HepG2 (cell line): Measurements from ENCODE around the gene LGALS16. TPM values are rescaled to one million over a fixed set of nuclear protein-coding genes. Genes with fewer than 3 reads are reported as not detected.

ENCODE experiments used
- ATAC-seq: fragments of 200-7000 bp; cut with Tn5 transposase; 3 replicates; pipeline ENCODE4 v1.9.1; 2020; ENCODE audit warnings: mild to moderate bottlenecking, moderate library complexity
- BruUV-seq: library from RNA; stranded (reverse); fragments of 400-500 nt; replicated peaks from 2 replicates; lab custom pipeline; 2021; lab: Mats Ljungman, UMichigan
- CTCF ChIA-PET: fragments of 300-600 bp; formaldehyde crosslinking; extraction: SDS; loops from one replicate; lab custom pipeline; 2021; ENCODE audit warnings: low total read pairs, inconsistent platforms, low intra/inter-chr PET ratio; lab: Yijun Ruan, JAX
- POLR2A ChIA-PET: fragments of 350-600 bp; sonication (Branson Sonifier 250); formaldehyde crosslinking; loops from one replicate; lab custom pipeline; 2020; ENCODE audit warnings: antibody characterized with exemption, inconsistent platforms; lab: Yijun Ruan, JAX
- DNase-seq: peaks from one replicate; pipeline ENCODE4 v3.0.0-alpha.2; 2015; ENCODE audit warnings: low spot score
- FAIRE-seq: peaks from 3 replicates; lab custom pipeline; 2011; peaks lifted over from hg19 to GRCh38; lab: Jason Lieb, UNC
- H2AFZ ChIP-seq: one replicate; pipeline ENCODE4 v1.6.1; 2011; ENCODE audit warnings: low read length, inconsistent platforms
- H3K27ac ChIP-seq: fragments of 300-600 bp; 3 replicates; pipeline ENCODE4 v1.8.0; 2011; ENCODE audit warnings: mixed run types, mild to moderate bottlenecking, mixed read lengths, low read length, inconsistent platforms; ENCODE audit not compliant: insufficient read depth; ENCODE audit errors: extremely low read length
- H3K27me3 ChIP-seq, 2 experiments: fragments of 200-600 bp in 1 of 2; 2 replicates in 1 of 2; 3 replicates in 1 of 2; pipeline versions ENCODE4 v1.6.0 to v1.8.0; 2011; ENCODE audit warnings: low read length in 2 of 2, mild to moderate bottlenecking in 2 of 2, moderate library complexity in 2 of 2, inconsistent platforms in 1 of 2; ENCODE audit not compliant: insufficient read depth in 2 of 2, control insufficient read depth in 1 of 2
- H3K36me3 ChIP-seq, 2 experiments: fragments of 200-600 bp in 1 of 2; replicated peaks in 1 of 2; 2 replicates in 1 of 2; 3 replicates in 1 of 2; pipeline versions ENCODE4 v1.5.1 to v1.8.0; 2011; ENCODE audit warnings: low read length in 2 of 2, inconsistent platforms in 1 of 2; ENCODE audit not compliant: insufficient read depth in 2 of 2, control insufficient read depth in 1 of 2
- H3K4me1 ChIP-seq: 2 replicates; pipeline ENCODE4 v1.5.1; 2012; ENCODE audit warnings: low read length, inconsistent platforms; ENCODE audit not compliant: insufficient read depth
- H3K4me2 ChIP-seq: 2 replicates; pipeline ENCODE4 v1.6.0; 2011; ENCODE audit warnings: low read depth, low read length, inconsistent platforms
- H3K4me3 ChIP-seq, 3 experiments: fragments of 200-600 bp in 1 of 3; sonication (generic), shearing (Covaris generic) in 1 of 3; replicated peaks in 1 of 3; 2 replicates each; pipeline ENCODE4 v1.5.1; 2011 to 2016; ENCODE audit warnings: low read length in 3 of 3, inconsistent platforms in 2 of 3, low read depth in 2 of 3, mild to moderate bottlenecking in 2 of 3, control low read depth in 1 of 3, mixed read lengths in 1 of 3; ENCODE audit not compliant: insufficient read depth in 1 of 3
- H3K79me2 ChIP-seq: one replicate; pipeline ENCODE4 v1.6.1; 2011; ENCODE audit warnings: low read length, inconsistent platforms; ENCODE audit not compliant: insufficient read depth
- H3K9ac ChIP-seq: 2 replicates; pipeline ENCODE4 v1.6.0; 2011; ENCODE audit warnings: mild to moderate bottlenecking, low read depth, low read length, inconsistent platforms; ENCODE audit not compliant: insufficient read depth
- H3K9me3 ChIP-seq: 2 replicates; pipeline ENCODE4 v1.5.1; 2012; ENCODE audit warnings: mild to moderate bottlenecking, low read length
- H4K20me1 ChIP-seq: 2 replicates; pipeline ENCODE4 v1.6.0; 2011; ENCODE audit warnings: inconsistent platforms, mild to moderate bottlenecking, low read length, moderate library complexity; ENCODE audit not compliant: insufficient read depth
- CREM ChIP-seq, 2 experiments: sonication (generic) in 1 of 2; formaldehyde crosslinking in 1 of 2; IDR thresholded peaks; 2 replicates each; pipeline versions ENCODE4 v1.4.0 to v1.6.1; 2016 to 2020; ENCODE audit warnings: antibody characterized with exemption in 1 of 2, mild to moderate bottlenecking in 1 of 2, missing genetic modification reagents in 1 of 2
- CSRNP1 ChIP-seq: sonication (generic); formaldehyde crosslinking; IDR thresholded peaks from 2 replicates; pipeline ENCODE4 v1.8.1; 2023; ENCODE audit warnings: mild to moderate bottlenecking, missing genetic modification reagents
- ZNF234 ChIP-seq: sonication (generic); formaldehyde crosslinking; conservative IDR thresholded peaks from 2 replicates; pipeline ENCODE4 v1.5.1; 2020; ENCODE audit warnings: mild to moderate bottlenecking, missing genetic modification reagents
- ZNF570 ChIP-seq: sonication (generic); formaldehyde crosslinking; IDR thresholded peaks from 2 replicates; pipeline ENCODE4 v1.4.0; 2020; ENCODE audit warnings: mild to moderate bottlenecking, missing genetic modification reagents, borderline replicate concordance
- ZNF713 ChIP-seq: sonication (generic); formaldehyde crosslinking; IDR thresholded peaks from 2 replicates; pipeline ENCODE4 v1.4.0; 2020; ENCODE audit warnings: mild to moderate bottlenecking, missing genetic modification reagents
- ZNF724P ChIP-seq: sonication (generic); formaldehyde crosslinking; IDR thresholded peaks from 2 replicates; pipeline ENCODE4 v1.8.0; 2022; ENCODE audit warnings: missing genetic modification reagents, borderline replicate concordance
- ZNF747 ChIP-seq: sonication (generic); formaldehyde crosslinking; IDR thresholded peaks from 2 replicates; pipeline ENCODE4 v1.8.1; 2023; ENCODE audit warnings: missing genetic modification reagents, mild to moderate bottlenecking, borderline replicate concordance
- ZNF878 ChIP-seq: sonication (generic); formaldehyde crosslinking; IDR thresholded peaks from 2 replicates; pipeline ENCODE4 v1.8.1; 2023; ENCODE audit warnings: mild to moderate bottlenecking, missing genetic modification reagents, moderate library complexity
- WGBS: methylation state at CpG from one replicate; pipeline ENCODE4 v1.1.6; 2017; ENCODE audit warnings: low lambda C conversion rate; 5-methylcytosine and 5-hydroxymethylcytosine counted together
- in situ Hi-C: cut with HindIII; loops from 2 replicates; pipeline ENCODE4 v1.10.0; 2017; ENCODE audit warnings: low pct_unique_long_range_greater_than_20kb; ENCODE audit not compliant: extremely low pct_ligation_motif_present
- intact Hi-C: fragments of 100-400 bp; cut with micrococcal nuclease; formaldehyde crosslinking; loops from one replicate; pipeline ENCODE4 v1.10.0; 2022; ENCODE audit not compliant: unreplicated experiment
- polyA plus RNA-seq, 8 experiments: library from polyadenylated mRNA; depleted of rRNA in 3 of 8; stranded (reverse) in 7 of 8; unstranded in 1 of 8; fragments of >200 nt; fragmentation: Illumina TruSeq in 4 of 8; extraction: Trizol in 4 of 8; gene quantifications; 2 replicates each; pipeline versions ENCODE4 v1.2.1 to v1.2.3, GENCODE V29; 2011 to 2016; ENCODE audit warnings: low read depth in 4 of 8, missing spikeins in 1 of 8, mixed read lengths in 1 of 8; ENCODE audit not compliant: insufficient read depth in 1 of 8
- total RNA-seq, 5 experiments: library from RNA; depleted of rRNA; stranded (reverse); fragments of >200 nt; fragmentation: Illumina TruSeq; extraction: Trizol; gene quantifications; 2 replicates each; pipeline ENCODE4 v1.2.3, GENCODE V29; 2016; ENCODE audit warnings: low read depth in 1 of 5
- TF ChIP-seq, protein P1 (sequence below): sonication (generic); formaldehyde crosslinking; IDR thresholded peaks from 2 replicates; pipeline ENCODE4 v1.4.0; 2020; ENCODE audit warnings: mild to moderate bottlenecking, missing genetic modification reagents
- TF ChIP-seq, protein P2 (sequence below): IDR thresholded peaks from 2 replicates; pipeline ENCODE4 v1.6.1; 2016; ENCODE audit warnings: control low read depth

Gene LGALS16
- total and polyA plus RNA-seq, 2 of the 13 experiments (the other 11 are each of a cell fraction or from before 2014, with no cell fraction given): not detected

DNA sequence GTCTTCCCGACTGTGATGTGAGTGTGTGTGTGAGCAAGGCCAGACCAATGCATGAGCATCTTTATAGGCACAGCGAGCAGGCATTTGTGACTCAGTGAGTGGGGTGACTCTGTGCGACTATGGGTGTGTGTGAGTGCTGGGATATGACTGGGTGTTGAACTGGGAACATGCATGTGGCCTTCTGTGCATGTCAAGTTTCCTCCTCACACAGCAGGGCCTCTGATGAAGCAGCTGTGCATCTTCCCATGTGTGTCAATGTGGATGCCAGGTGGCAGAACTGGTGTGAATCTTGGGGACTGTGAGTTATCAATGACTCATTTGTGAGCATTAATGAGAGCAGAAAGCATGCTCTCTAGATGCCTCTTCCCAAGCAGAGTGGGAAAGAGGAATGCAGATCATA, 36.5 kb downstream of the LGALS16 start:
- peaks cover 57% of the 10 kb centered on the region for H3K4me1 ChIP-seq
- BruUV-seq: no TSS peak
- 4% methylated on average over 3 of the region's 3 CpGs for WGBS
- no peaks in the 10 kb centered on the region for H4K20me1 ChIP-seq
- CTCF ChIA-PET: no interaction called here
- no peaks in the 10 kb centered on the region for H3K79me2 ChIP-seq
- no peak for TF ChIP-seq ZNF570 (CRISPR knock-in tag)
- H3K4me2 ChIP-seq: no peak overlapping the region
- intact Hi-C loops: no loop called here
- no peak overlapping the region for H2AFZ ChIP-seq
- H3K9ac ChIP-seq: no peak overlapping the region
- FAIRE-seq (no peak), ATAC-seq (no peak), DNase-seq (no peak)
- no peaks in the 10 kb centered on the region for H3K9me3 ChIP-seq
- no peaks in the 10 kb centered on the region for H3K36me3 ChIP-seq
- H3K4me3 ChIP-seq: no peak overlapping the region
- POLR2A ChIA-PET: no interaction called here
- in situ Hi-C loops: no loop called here
- H3K27ac ChIP-seq: no peak overlapping the region
- H3K27me3 ChIP-seq: no peaks in the 10 kb centered on the region

DNA sequence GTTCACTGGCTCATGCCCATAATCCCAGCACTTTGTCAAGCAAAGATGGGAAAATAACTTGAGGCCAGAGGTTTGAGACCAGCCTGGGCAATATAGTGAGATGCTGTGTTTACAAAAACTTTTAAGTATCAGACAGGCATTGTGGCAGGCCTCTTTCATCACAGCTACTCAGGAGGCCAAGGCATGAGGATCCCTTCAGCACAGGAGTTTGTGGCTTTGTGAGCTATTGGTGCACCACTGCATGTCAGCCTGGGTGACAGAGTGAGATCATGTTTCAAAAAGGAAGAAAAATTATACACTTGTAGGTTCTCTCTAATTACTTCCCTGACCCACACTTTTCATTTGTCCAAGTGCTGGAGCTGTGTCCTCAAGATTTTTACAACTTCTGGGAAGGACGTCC, 37.1 kb downstream of the LGALS16 start:
- Histone ChIP-seq H3K9ac (no peak overlapping the region), H3K27ac (no peak overlapping the region), H3K9me3 (no peaks in the 10 kb centered on the region), H2AFZ (no peak overlapping the region), H3K79me2 (no peaks in the 10 kb centered on the region), H3K4me3 (no peak overlapping the region), H3K4me2 (no peak overlapping the region), H3K27me3 (no peaks in the 10 kb centered on the region), H3K4me1 (peaks cover 58% of the 10 kb centered on the region), H4K20me1 (no peaks in the 10 kb centered on the region), H3K36me3 (no peaks in the 10 kb centered on the region)
- ChIA-PET POLR2A (no interaction called here), CTCF (no interaction called here)
- in situ Hi-C loops: no loop called here
- WGBS: 54% methylated on average over 1 of the region's 1 CpG
- BruUV-seq: no TSS peak
- DNase-seq (no peak), ATAC-seq (no peak), FAIRE-seq (no peak)
- TF ChIP-seq, protein P1, sequence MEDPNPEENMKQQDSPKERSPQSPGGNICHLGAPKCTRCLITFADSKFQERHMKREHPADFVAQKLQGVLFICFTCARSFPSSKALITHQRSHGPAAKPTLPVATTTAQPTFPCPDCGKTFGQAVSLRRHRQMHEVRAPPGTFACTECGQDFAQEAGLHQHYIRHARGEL (CRISPR knock-in tag): no peak
- TF ChIP-seq ZNF878 (CRISPR knock-in tag) (no peak), ZNF713 (CRISPR knock-in tag) (no peak), ZNF747 (CRISPR knock-in tag) (no peak), ZNF234 (CRISPR knock-in tag) (no peak), CSRNP1 (CRISPR knock-in tag) (no peak), ZNF724P (CRISPR knock-in tag) (no peak), CREM (IDR thresholded peaks at IDR 0.05) (no peak), CREM (CRISPR knock-in tag; IDR thresholded peaks at IDR 0.05) (no peak)
- TF ChIP-seq, protein P2, sequence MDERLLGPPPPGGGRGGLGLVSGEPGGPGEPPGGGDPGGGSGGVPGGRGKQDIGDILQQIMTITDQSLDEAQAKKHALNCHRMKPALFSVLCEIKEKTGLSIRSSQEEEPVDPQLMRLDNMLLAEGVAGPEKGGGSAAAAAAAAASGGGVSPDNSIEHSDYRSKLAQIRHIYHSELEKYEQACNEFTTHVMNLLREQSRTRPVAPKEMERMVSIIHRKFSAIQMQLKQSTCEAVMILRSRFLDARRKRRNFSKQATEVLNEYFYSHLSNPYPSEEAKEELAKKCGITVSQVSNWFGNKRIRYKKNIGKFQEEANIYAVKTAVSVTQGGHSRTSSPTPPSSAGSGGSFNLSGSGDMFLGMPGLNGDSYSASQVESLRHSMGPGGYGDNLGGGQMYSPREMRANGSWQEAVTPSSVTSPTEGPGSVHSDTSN (CRISPR knock-in tag): no peak
- intact Hi-C loops: no loop called here
